SK-N-SH (cell line): ENCODE results near the gene ZSWIM7. TPM values are rescaled to one million over a fixed set of nuclear protein-coding genes. Genes with fewer than 3 reads are reported as not detected.

Experiments
- CTCF ChIA-PET: fragments of 300-600, 350-600 bp; formaldehyde crosslinking; extraction: SDS; loops from one replicate; lab custom pipeline; 2021; lab: Yijun Ruan, JAX
- POLR2A ChIA-PET: fragments of 350-600 bp; sonication (Branson Sonifier 250); formaldehyde crosslinking; extraction: SDS; loops from one replicate; lab custom pipeline; 2020; ENCODE audit warnings: antibody characterized with exemption, inconsistent platforms; lab: Yijun Ruan, JAX
- DNase-seq: peaks from one replicate; pipeline ENCODE4 v3.0.0; 2012
- H2AFZ ChIP-seq: fragments of 200-600 bp; sonication (generic); 2 replicates; pipeline ENCODE4 v1.8.1; 2016; ENCODE audit warnings: antibody characterized with exemption, mild to moderate bottlenecking, low read depth
- H3F3A ChIP-seq: fragments of 200-600 bp; sonication (generic); replicated peaks from 2 replicates; pipeline ENCODE3; 2016; ENCODE audit warnings: antibody characterized with exemption, mild to moderate bottlenecking; ENCODE audit not compliant: insufficient read depth
- H3K27ac ChIP-seq, 2 experiments: fragments of 200-500 bp in 1 of 2; fragments of 200-600 bp in 1 of 2; sonication (Bioruptor generic) in 1 of 2; sonication (generic), shearing (Covaris generic) in 1 of 2; 2 replicates each; pipeline versions ENCODE4 v1.5.1 to v1.6.1; 2014 to 2016; ENCODE audit warnings: low read depth in 2 of 2, inconsistent platforms in 1 of 2, low read length in 1 of 2, mild to moderate bottlenecking in 1 of 2, mixed read lengths in 1 of 2
- H3K27me3 ChIP-seq: fragments of 200-600 bp; sonication (generic), shearing (Covaris generic); 2 replicates; pipeline ENCODE4 v1.6.1; 2016; ENCODE audit warnings: mixed run types; ENCODE audit not compliant: insufficient read depth
- H3K36me3 ChIP-seq, 2 experiments: fragments of 200-500 bp in 1 of 2; fragments of 200-600 bp in 1 of 2; sonication (Bioruptor generic) in 1 of 2; sonication (generic) in 1 of 2; replicated peaks in 1 of 2; 2 replicates each; pipeline versions ENCODE3 to v1.5.1; 2014 to 2016; ENCODE audit warnings: low read length in 1 of 2, mild to moderate bottlenecking in 1 of 2; ENCODE audit not compliant: insufficient read depth in 2 of 2, control insufficient read depth in 1 of 2
- H3K4me1 ChIP-seq, 2 experiments: fragments of 200-500 bp in 1 of 2; fragments of 200-600 bp in 1 of 2; sonication (Bioruptor generic) in 1 of 2; sonication (generic), shearing (Covaris generic) in 1 of 2; 2 replicates each; pipeline versions ENCODE4 v1.5.1 to v1.6.1; 2014 to 2016; ENCODE audit warnings: low read depth in 1 of 2, low read length in 1 of 2, mixed run types in 1 of 2; ENCODE audit not compliant: insufficient read depth in 2 of 2, control insufficient read depth in 1 of 2
- H3K4me2 ChIP-seq: fragments of 200-600 bp; sonication (generic), shearing (Covaris generic); 2 replicates; pipeline ENCODE4 v1.6.1; 2017; ENCODE audit warnings: mixed run types
- H3K4me3 ChIP-seq, 2 experiments: fragments of 200-500 bp in 1 of 2; fragments of 200-600 bp in 1 of 2; sonication (Bioruptor generic) in 1 of 2; sonication (generic), shearing (Covaris generic) in 1 of 2; 2 replicates each; pipeline versions ENCODE4 v1.5.1 to v1.8.1; 2014 to 2016; ENCODE audit warnings: low read depth in 2 of 2, inconsistent platforms in 1 of 2, low read length in 1 of 2, mild to moderate bottlenecking in 1 of 2, mixed read lengths in 1 of 2, moderate library complexity in 1 of 2
- H3K79me2 ChIP-seq: fragments of 200-600 bp; sonication (generic); 2 replicates; pipeline ENCODE4 v1.8.1; 2017; ENCODE audit warnings: mild to moderate bottlenecking; ENCODE audit not compliant: insufficient read depth
- H3K9ac ChIP-seq: fragments of 200-600 bp; sonication (generic); 2 replicates; pipeline ENCODE4 v1.6.1; 2017; ENCODE audit warnings: mixed run types
- H3K9me2 ChIP-seq: fragments of 200-600 bp; sonication (generic); 2 replicates; pipeline ENCODE4 v1.6.1; 2017; ENCODE audit warnings: mixed run types
- H3K9me3 ChIP-seq: fragments of 200-600 bp; sonication (generic); 2 replicates; pipeline ENCODE4 v1.6.1; 2017; ENCODE audit warnings: mixed run types, mild to moderate bottlenecking, moderate library complexity
- H4K20me1 ChIP-seq: fragments of 200-600 bp; sonication (generic); 2 replicates; pipeline ENCODE4 v1.6.1; 2017; ENCODE audit warnings: mild to moderate bottlenecking, mixed run types; ENCODE audit not compliant: insufficient read depth
- ELF1 ChIP-seq: IDR thresholded peaks from 2 replicates; pipeline ENCODE4 v1.4.0; 2012
- EP300 ChIP-seq, 2 experiments: IDR thresholded peaks; 2 replicates each; pipeline versions ENCODE4 v1.4.0 to v1.6.1; 2012; ENCODE audit warnings: borderline replicate concordance in 1 of 2, low read depth in 1 of 2, low read length in 1 of 2
- EZH2phosphoT487 ChIP-seq: fragments of 200-600 bp; sonication (generic); IDR thresholded peaks from 2 replicates; pipeline ENCODE4 v1.6.1; 2017; ENCODE audit warnings: low read depth, mixed run types, mild to moderate bottlenecking, antibody characterized with exemption, moderate library complexity, borderline replicate concordance
- FOSL2 ChIP-seq: IDR thresholded peaks from 2 replicates; pipeline ENCODE4 v1.4.0; 2012; ENCODE audit warnings: low read depth, mild to moderate bottlenecking, moderate library complexity, borderline replicate concordance
- GATA2 ChIP-seq: sonication (generic); formaldehyde crosslinking; IDR thresholded peaks from 2 replicates; pipeline ENCODE4 v1.5.0; 2020; ENCODE audit warnings: mild to moderate bottlenecking, missing genetic modification reagents
- IRF3 ChIP-seq: fragments of 150-350 bp; IDR thresholded peaks from 2 replicates; pipeline ENCODE4 v1.6.1; 2016; ENCODE audit warnings: mild to moderate bottlenecking, low read depth, low read length
- MAX ChIP-seq: IDR thresholded peaks from 2 replicates; pipeline ENCODE4 v1.4.0; 2012; ENCODE audit warnings: low read depth
- NFIC ChIP-seq: IDR thresholded peaks from 2 replicates; pipeline ENCODE4 v1.4.0; 2012; ENCODE audit warnings: borderline replicate concordance
- POLR2AphosphoS5 ChIP-seq: IDR thresholded peaks from 2 replicates; pipeline ENCODE4 v1.6.1; 2012; ENCODE audit warnings: low read depth, low read length
- RAD21 ChIP-seq: IDR thresholded peaks from 2 replicates; pipeline ENCODE4 v1.6.1; 2012; ENCODE audit warnings: mild to moderate bottlenecking, low read length
- SIN3A ChIP-seq: IDR thresholded peaks from 2 replicates; pipeline ENCODE4 v1.6.1; 2012; ENCODE audit warnings: low read depth, mild to moderate bottlenecking, low read length, moderate library complexity, borderline replicate concordance
- TAF1 ChIP-seq: IDR thresholded peaks from 2 replicates; pipeline ENCODE4 v1.6.1; 2012; ENCODE audit warnings: low read depth, mild to moderate bottlenecking, low read length, moderate library complexity, borderline replicate concordance
- TCF12 ChIP-seq: IDR thresholded peaks from 2 replicates; pipeline ENCODE4 v1.4.0; 2012
- YY1 ChIP-seq: IDR thresholded peaks from 2 replicates; pipeline ENCODE4 v1.4.0; 2012; ENCODE audit warnings: low read depth, mild to moderate bottlenecking
- WGBS: methylation state at CpG from one replicate; pipeline ENCODE4 v1.1.6; 2017; ENCODE audit warnings: low lambda C conversion rate; 5-methylcytosine and 5-hydroxymethylcytosine counted together
- polyA plus RNA-seq, 3 experiments: library from polyadenylated mRNA; depleted of rRNA; stranded (reverse); fragments of >200 nt; gene quantifications; 2 replicates each; pipeline ENCODE4 v1.2.3, GENCODE V29; 2012
- TF ChIP-seq, protein P1 (sequence below): IDR thresholded peaks from 2 replicates; pipeline ENCODE4; 2012
- TF ChIP-seq, protein P2 (sequence below): fragments of 200-600 bp; sonication (generic); IDR thresholded peaks from 2 replicates; pipeline ENCODE4 v1.6.1; 2017; ENCODE audit warnings: antibody characterized with exemption, mild to moderate bottlenecking, moderate library complexity

The ZSWIM7 gene
- polyA plus RNA-seq, 1 of the 3 experiments (the other 2 are of a cell fraction): 63.3 TPM

DNA sequence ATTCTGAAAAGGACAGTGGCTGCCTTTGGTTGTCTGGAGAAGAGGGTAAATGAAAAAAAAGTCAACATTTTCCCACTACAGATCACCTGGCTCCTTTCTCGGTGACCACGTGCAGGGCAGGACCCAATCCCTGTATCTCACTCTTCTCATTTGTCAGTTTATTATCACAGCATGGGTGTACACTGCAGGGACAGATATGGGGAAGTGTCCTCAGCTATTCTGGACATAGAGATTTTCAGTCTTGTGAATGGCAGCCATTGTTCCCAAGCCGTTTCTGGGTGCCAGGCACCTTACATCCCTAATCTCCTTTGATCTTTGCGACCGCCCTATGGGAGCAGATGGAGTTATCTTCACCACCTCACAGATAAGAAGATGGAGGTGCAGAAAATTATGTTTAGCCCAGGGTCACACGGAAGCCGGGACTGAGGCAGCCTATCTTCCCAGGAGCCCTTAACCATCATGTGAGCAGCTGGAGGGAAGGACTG lies 47.4 kb downstream of the ZSWIM7 start:
- H3K79me2 ChIP-seq: no peaks in the 10 kb centered on the region
- H3K4me2 ChIP-seq: no peak overlapping the region
- H3K27ac ChIP-seq: no peak overlapping the region
- H3K9ac ChIP-seq: no peak overlapping the region
- H3K9me3 ChIP-seq: no peaks in the 10 kb centered on the region
- TF ChIP-seq YY1 (no peak), GATA2 (CRISPR knock-in tag) (no peak), RAD21 (no peak), MAX (no peak), ELF1 (no peak), NFIC (no peak), EZH2phosphoT487 (no peak), EP300 (IDR thresholded peaks at IDR 0.05; ENCODE audit: borderline replicate concordance in 1 of 2, low read depth in 1 of 2, low read length in 1 of 2) (no peak), FOSL2 (no peak), SIN3A (no peak)
- TF ChIP-seq, protein P1, sequence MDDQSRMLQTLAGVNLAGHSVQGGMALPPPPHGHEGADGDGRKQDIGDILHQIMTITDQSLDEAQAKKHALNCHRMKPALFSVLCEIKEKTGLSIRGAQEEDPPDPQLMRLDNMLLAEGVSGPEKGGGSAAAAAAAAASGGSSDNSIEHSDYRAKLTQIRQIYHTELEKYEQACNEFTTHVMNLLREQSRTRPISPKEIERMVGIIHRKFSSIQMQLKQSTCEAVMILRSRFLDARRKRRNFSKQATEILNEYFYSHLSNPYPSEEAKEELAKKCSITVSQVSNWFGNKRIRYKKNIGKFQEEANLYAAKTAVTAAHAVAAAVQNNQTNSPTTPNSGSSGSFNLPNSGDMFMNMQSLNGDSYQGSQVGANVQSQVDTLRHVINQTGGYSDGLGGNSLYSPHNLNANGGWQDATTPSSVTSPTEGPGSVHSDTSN: no peak
- TF ChIP-seq, protein P2, sequence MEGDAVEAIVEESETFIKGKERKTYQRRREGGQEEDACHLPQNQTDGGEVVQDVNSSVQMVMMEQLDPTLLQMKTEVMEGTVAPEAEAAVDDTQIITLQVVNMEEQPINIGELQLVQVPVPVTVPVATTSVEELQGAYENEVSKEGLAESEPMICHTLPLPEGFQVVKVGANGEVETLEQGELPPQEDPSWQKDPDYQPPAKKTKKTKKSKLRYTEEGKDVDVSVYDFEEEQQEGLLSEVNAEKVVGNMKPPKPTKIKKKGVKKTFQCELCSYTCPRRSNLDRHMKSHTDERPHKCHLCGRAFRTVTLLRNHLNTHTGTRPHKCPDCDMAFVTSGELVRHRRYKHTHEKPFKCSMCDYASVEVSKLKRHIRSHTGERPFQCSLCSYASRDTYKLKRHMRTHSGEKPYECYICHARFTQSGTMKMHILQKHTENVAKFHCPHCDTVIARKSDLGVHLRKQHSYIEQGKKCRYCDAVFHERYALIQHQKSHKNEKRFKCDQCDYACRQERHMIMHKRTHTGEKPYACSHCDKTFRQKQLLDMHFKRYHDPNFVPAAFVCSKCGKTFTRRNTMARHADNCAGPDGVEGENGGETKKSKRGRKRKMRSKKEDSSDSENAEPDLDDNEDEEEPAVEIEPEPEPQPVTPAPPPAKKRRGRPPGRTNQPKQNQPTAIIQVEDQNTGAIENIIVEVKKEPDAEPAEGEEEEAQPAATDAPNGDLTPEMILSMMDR: no peak
- no peaks in the 10 kb centered on the region for H4K20me1 ChIP-seq
- no peak overlapping the region for H3K4me3 ChIP-seq
- ChIA-PET CTCF (no interaction called here), POLR2A (no interaction called here)
- H3K27me3 ChIP-seq: no peaks in the 10 kb centered on the region
- H3K4me1 ChIP-seq: peaks cover 0 to 9% of the 10 kb centered on the region in 2 experiments; a peak in 1 of 4 replicates
- DNase-seq: no peak
- H2AFZ ChIP-seq: no peak overlapping the region
- H3K36me3 ChIP-seq: no peaks in the 10 kb centered on the region
- no peaks in the 10 kb centered on the region for H3K9me2 ChIP-seq
- peaks cover 17% of the 10 kb centered on the region for H3F3A ChIP-seq
- 97% methylated on average over 7 of the region's 7 CpGs for WGBS

GRCh38 chr17:15951368-15952047 lies 48.0 kb downstream of the ZSWIM7 start:
- ChIA-PET CTCF (no interaction called here), POLR2A (no interaction called here)

More at GRCh38 chr17:15951368-15952047, 48.0 kb downstream of the ZSWIM7 start:
- Histone ChIP-seq H3K79me2 (no peaks in the 10 kb centered on the region), H3K27me3 (no peaks in the 10 kb centered on the region), H3K4me3 (no peak overlapping the region), H3K4me1 (peaks cover 0 to 9% of the 10 kb centered on the region in 2 experiments; a peak in 1 of 4 replicates), H4K20me1 (no peaks in the 10 kb centered on the region), H3K9ac (no peak overlapping the region), H3F3A (peaks cover 17% of the 10 kb centered on the region), H3K27ac (no peak overlapping the region), H3K4me2 (no peak overlapping the region), H3K9me3 (no peaks in the 10 kb centered on the region), H3K36me3 (no peaks in the 10 kb centered on the region), H3K9me2 (no peaks in the 10 kb centered on the region), H2AFZ (no peak overlapping the region)
- TF ChIP-seq IRF3: no peak
- no peak for TF ChIP-seq TCF12
- TF ChIP-seq POLR2AphosphoS5: no peak
- no peak for TF ChIP-seq TAF1
- 93% methylated on average over 6 of the region's 6 CpGs for WGBS
- DNase-seq: no peak
